Measurements from ENCODE around the gene PSG2. TPM values are rescaled to one million over a fixed set of nuclear protein-coding genes. Genes with fewer than 3 reads are reported as not detected.
"Not testable (repeated sequence)": the region's sequence is repeated elsewhere in the genome, so short reads cannot be mapped to it uniquely, and the experiment has no call there.

Gene PSG2
- not detected in 2 replicates for total RNA-seq (ENCODE audit: low replicate concordance)

DNA sequence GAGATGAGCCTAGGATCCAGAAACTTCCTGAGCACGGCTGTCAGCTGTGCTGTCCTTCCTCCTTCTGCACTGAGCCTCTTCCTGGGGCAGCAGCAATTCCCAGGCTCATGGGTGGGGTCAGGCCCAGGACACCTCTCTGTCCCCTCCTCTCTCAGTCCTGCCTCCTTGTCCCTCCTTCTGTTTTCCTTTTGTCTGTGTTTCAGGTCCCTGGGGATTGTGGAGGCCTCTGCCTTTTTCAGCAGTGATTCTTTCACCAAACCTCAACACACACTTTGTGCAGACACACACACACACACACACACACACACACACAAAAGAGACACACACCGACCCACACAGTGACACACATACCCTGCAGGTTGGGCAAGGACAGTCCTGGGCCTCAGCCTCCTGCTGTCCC, at the start of gene PSG2:
TSS of gene PSG2 (minus strand) at position 101 of the 400 bp plus-strand sequence. CDS start 132 bp downstream, outside the sequence.
- not testable (repeated sequence) for H3K4me1 ChIP-seq; H3K79me2 ChIP-seq (ENCODE audit: low read depth); H3K27ac Mint-ChIP-seq; H3K4me2 ChIP-seq; H3K9ac ChIP-seq; H3F3A ChIP-seq (ENCODE audit: low read depth); H3K4me3 ChIP-seq; H3K27me3 Mint-ChIP-seq (ENCODE audit: insufficient read depth, low read depth); H3K27me3 ChIP-seq; H3K36me3 ChIP-seq; H3K4me3 Mint-ChIP-seq; H3K36me3 Mint-ChIP-seq; H3K27ac ChIP-seq; H3K9me3 ChIP-seq (ENCODE audit: low read depth); H2AFZ ChIP-seq (replicated peaks); H3K4me1 Mint-ChIP-seq; H4K20me1 ChIP-seq (ENCODE audit: low read depth); DNase-seq (ENCODE audit: low spot score)
- H3K9me3 Mint-ChIP-seq, result peaks cover 59% of the 10 kb centered on the region

DNA sequence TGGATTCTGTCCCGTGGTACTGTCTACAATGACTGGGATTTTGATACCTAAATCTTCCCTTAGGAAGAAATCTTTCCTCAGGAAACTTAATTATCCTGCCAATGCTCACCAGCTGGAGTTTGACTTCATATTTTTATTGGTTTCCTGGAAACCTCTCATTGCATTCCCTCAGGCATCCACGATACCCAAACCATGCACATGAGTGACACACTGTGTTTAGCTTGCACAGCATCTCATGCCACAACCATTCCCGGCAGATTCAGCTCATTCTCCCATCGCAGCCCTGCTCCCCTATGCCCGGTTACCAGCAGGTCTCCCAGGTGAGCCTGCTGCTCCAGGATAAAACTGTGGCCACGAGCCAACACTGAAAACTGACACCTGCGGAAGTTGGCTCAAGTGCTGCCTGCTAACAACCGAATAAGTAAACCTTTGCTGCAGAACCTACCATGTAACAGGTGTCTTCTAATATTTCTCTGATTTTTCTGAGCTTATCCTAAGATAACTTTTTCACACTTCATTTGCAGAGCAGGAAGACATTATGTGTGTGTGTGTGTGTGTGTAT, 48.9 kb upstream of the PSG2 start:
- not testable (repeated sequence) for H3K27ac ChIP-seq; H4K20me1 ChIP-seq (ENCODE audit: low read depth); H3K4me2 ChIP-seq; H3K4me1 Mint-ChIP-seq; H3K27ac Mint-ChIP-seq; H3K4me1 ChIP-seq; H3K36me3 Mint-ChIP-seq; H3F3A ChIP-seq (ENCODE audit: low read depth); H3K4me3 ChIP-seq; DNase-seq (ENCODE audit: low spot score); H3K4me3 Mint-ChIP-seq; H3K27me3 ChIP-seq; H3K27me3 Mint-ChIP-seq (ENCODE audit: insufficient read depth, low read depth); H2AFZ ChIP-seq (replicated peaks); H3K36me3 ChIP-seq; H3K79me2 ChIP-seq (ENCODE audit: low read depth); H3K9ac ChIP-seq
- H3K9me3 ChIP-seq (ENCODE audit: low read depth), result peaks cover 14% of the 10 kb centered on the region
- peaks cover 29% of the 10 kb centered on the region for H3K9me3 Mint-ChIP-seq

DNA sequence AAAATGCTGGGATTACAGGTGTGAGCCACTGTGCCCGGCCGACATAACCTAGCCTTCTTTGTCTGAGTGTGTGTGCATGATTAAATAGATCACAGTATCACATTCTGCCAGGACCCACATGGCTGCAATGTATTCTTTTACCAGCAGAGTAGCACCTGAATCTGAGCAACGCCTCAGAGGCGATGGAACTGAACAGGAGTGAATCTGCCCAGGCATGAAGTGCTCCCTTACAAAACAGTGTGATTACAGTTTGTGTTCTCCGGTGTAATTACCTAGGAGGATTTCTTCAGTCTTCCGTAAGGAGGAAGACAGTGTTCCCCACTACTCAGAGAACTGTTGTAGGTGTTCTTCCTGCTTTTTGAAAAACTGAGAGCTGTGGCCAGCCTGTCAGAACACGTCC, 46.7 kb upstream of the PSG2 start:
- not testable (repeated sequence) for H3K36me3 Mint-ChIP-seq; H3K4me1 ChIP-seq; H3K4me2 ChIP-seq; H3K4me3 Mint-ChIP-seq; H3K9ac ChIP-seq; H3K27me3 ChIP-seq; H3K27ac Mint-ChIP-seq; H3K4me3 ChIP-seq; H3K27ac ChIP-seq; DNase-seq (ENCODE audit: low spot score); H4K20me1 ChIP-seq (ENCODE audit: low read depth); H3K36me3 ChIP-seq; H2AFZ ChIP-seq (replicated peaks); H3K4me1 Mint-ChIP-seq; H3K9me3 ChIP-seq (ENCODE audit: low read depth); H3F3A ChIP-seq (ENCODE audit: low read depth); H3K27me3 Mint-ChIP-seq (ENCODE audit: insufficient read depth, low read depth); H3K79me2 ChIP-seq (ENCODE audit: low read depth)
- H3K9me3 Mint-ChIP-seq, result peaks cover 38% of the 10 kb centered on the region

DNA sequence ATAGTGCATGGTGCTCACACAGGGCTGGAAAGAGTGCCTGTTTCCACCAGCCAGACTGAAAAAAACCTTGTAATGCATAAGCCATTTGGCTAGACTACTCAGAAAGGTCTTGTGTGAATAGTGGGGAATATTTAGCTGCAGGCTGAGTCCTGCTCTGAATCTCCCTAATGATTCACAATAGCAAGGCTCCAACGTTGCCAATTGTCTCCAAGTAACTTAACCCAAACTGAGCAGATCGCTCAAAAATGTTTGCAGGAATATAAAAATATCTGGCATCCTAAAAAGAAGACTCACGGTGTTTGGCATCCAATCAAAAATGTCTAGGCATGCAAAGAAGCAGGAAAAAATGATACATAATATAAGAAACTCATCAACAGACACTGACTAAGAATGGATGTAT, 44.8 kb upstream of the PSG2 start:
- not testable (repeated sequence) for H3K4me1 Mint-ChIP-seq; H3K4me1 ChIP-seq; H3K27ac ChIP-seq; H3K27me3 Mint-ChIP-seq (ENCODE audit: insufficient read depth, low read depth); H3K4me3 ChIP-seq; H3K36me3 Mint-ChIP-seq; H2AFZ ChIP-seq (replicated peaks); H4K20me1 ChIP-seq (ENCODE audit: low read depth); H3K4me2 ChIP-seq; H3K9me3 ChIP-seq (ENCODE audit: low read depth); H3K27ac Mint-ChIP-seq; H3K79me2 ChIP-seq (ENCODE audit: low read depth); H3K36me3 ChIP-seq; DNase-seq (ENCODE audit: low spot score); H3K4me3 Mint-ChIP-seq; H3K9ac ChIP-seq; H3F3A ChIP-seq (ENCODE audit: low read depth); H3K27me3 ChIP-seq
- H3K9me3 Mint-ChIP-seq, result peaks cover 36% of the 10 kb centered on the region

- no peaks in the 10 kb centered on the region for H3K4me1 Mint-ChIP-seq
- no peaks in the 10 kb centered on the region for H4K20me1 ChIP-seq (ENCODE audit: low read depth)
- no peaks in the 10 kb centered on the region for H3F3A ChIP-seq (ENCODE audit: low read depth)
- no peak for DNase-seq (ENCODE audit: low spot score)
- H3K4me3 Mint-ChIP-seq, result no peak overlapping the region
- H3K27me3 Mint-ChIP-seq (ENCODE audit: insufficient read depth, low read depth), result peaks cover 7% of the 10 kb centered on the region
- H3K4me1 ChIP-seq, result no peaks in the 10 kb centered on the region
- H3K27ac Mint-ChIP-seq, result no peak overlapping the region
- no peak overlapping the region for H3K4me3 ChIP-seq
- TF ChIP-seq, protein P1, sequence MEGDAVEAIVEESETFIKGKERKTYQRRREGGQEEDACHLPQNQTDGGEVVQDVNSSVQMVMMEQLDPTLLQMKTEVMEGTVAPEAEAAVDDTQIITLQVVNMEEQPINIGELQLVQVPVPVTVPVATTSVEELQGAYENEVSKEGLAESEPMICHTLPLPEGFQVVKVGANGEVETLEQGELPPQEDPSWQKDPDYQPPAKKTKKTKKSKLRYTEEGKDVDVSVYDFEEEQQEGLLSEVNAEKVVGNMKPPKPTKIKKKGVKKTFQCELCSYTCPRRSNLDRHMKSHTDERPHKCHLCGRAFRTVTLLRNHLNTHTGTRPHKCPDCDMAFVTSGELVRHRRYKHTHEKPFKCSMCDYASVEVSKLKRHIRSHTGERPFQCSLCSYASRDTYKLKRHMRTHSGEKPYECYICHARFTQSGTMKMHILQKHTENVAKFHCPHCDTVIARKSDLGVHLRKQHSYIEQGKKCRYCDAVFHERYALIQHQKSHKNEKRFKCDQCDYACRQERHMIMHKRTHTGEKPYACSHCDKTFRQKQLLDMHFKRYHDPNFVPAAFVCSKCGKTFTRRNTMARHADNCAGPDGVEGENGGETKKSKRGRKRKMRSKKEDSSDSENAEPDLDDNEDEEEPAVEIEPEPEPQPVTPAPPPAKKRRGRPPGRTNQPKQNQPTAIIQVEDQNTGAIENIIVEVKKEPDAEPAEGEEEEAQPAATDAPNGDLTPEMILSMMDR (IDR thresholded peaks at IDR 0.05), result no peak
- TF ChIP-seq EZH2phosphoT487 (IDR thresholded peaks at IDR 0.05) (no peak), EZH2 (IDR thresholded peaks at IDR 0.05) (no peak)
- no peaks in the 10 kb centered on the region for H3K36me3 ChIP-seq
- H3K36me3 Mint-ChIP-seq, result no peaks in the 10 kb centered on the region
- H3K9me3 ChIP-seq (ENCODE audit: low read depth), result peaks cover 10% of the 10 kb centered on the region
- H3K27me3 ChIP-seq, result no peaks in the 10 kb centered on the region
- no peak overlapping the region for H2AFZ ChIP-seq (replicated peaks)
- H3K4me2 ChIP-seq, result no peak overlapping the region
- peaks cover 38% of the 10 kb centered on the region for H3K9me3 Mint-ChIP-seq
- H3K79me2 ChIP-seq (ENCODE audit: low read depth), result no peaks in the 10 kb centered on the region
- no peak overlapping the region for H3K9ac ChIP-seq
- no peak overlapping the region for H3K27ac ChIP-seq
Observed at GRCh38 chr19:43126720-43127119, 44.2 kb upstream of the PSG2 start.

Data from neural progenitor cell (in vitro differentiated cells).